Suppressor macrophage treated with lipopolysaccharide for 4 hours (primary cell): ENCODE results near the gene IFT81.
"Not testable (repeated sequence)": the region's sequence is repeated elsewhere in the genome, so short reads cannot be mapped to it uniquely, and the experiment has no call there.

Source experiments
- DNase-seq: peaks from one replicate; pipeline ENCODE4 v3.0.0-alpha.2; 2020

The IFT81 gene

GRCh38 chr12:110211639-110212536, 87.7 kb downstream of the IFT81 start:
- not testable (repeated sequence) for DNase-seq

- DNase-seq: no peak
Measured at GRCh38 chr12:110217996-110218674, 94.0 kb downstream of the IFT81 start.

GRCh38 chr12:110222027-110222426, 97.9 kb downstream of the IFT81 start:
- no peak for DNase-seq

- DNase-seq: no peak
Measured at GRCh38 chr12:110222433-110222832, 98.3 kb downstream of the IFT81 start.

- no peak for DNase-seq
Measured at GRCh38 chr12:110223777-110224378, 99.7 kb downstream of the IFT81 start.

GRCh38 chr12:110224379-110225304, 100.5 kb downstream of the IFT81 start:
- peak; percentile 58 for DNase-seq

GRCh38 chr12:110227138-110227537, 103.0 kb downstream of the IFT81 start:
- DNase-seq: no peak

- not testable (repeated sequence) for DNase-seq
Measured at GRCh38 chr12:110228348-110228747, 104.2 kb downstream of the IFT81 start.

GRCh38 chr12:110228756-110229155, 104.6 kb downstream of the IFT81 start:
- no peak for DNase-seq

- no peak for DNase-seq
Measured at GRCh38 chr12:110229409-110229808, 105.3 kb downstream of the IFT81 start.

- DNase-seq: no peak
Measured at GRCh38 chr12:110230655-110231054, 106.5 kb downstream of the IFT81 start.

GRCh38 chr12:110233212-110233903, 109.2 kb downstream of the IFT81 start:
- no peak for DNase-seq

- DNase-seq: peak; percentile 68
Measured at GRCh38 chr12:110234331-110234751, 110.2 kb downstream of the IFT81 start.

GRCh38 chr12:110234755-110235154, 110.6 kb downstream of the IFT81 start:
- peak; percentile 70 for DNase-seq

GRCh38 chr12:110235383-110235782, 111.2 kb downstream of the IFT81 start:
- DNase-seq: peak; percentile 49

GRCh38 chr12:110243227-110243626, 119.1 kb downstream of the IFT81 start:
- no peak for DNase-seq

- no peak for DNase-seq
Measured at GRCh38 chr12:110244372-110244771, 120.2 kb downstream of the IFT81 start.

- DNase-seq: no peak
Measured at GRCh38 chr12:110244829-110245228, 120.7 kb downstream of the IFT81 start.

- peak; percentile 50 for DNase-seq
Measured at GRCh38 chr12:110245369-110245772, 121.2 kb downstream of the IFT81 start.

GRCh38 chr12:110246636-110247339, 122.6 kb downstream of the IFT81 start:
- DNase-seq: no peak
